Parathyroid adenoma (tissue), 2 donors: ENCODE results near the gene EXO1.

Experiments used
- H2AFZ ChIP-seq: fragments of 300-600 bp; sonication (generic); one replicate; pipeline ENCODE4 v1.7.0; 2017; ENCODE audit warnings: antibody characterized with exemption, mild to moderate bottlenecking
- H3K27ac ChIP-seq: fragments of 300-600 bp; sonication (generic); one replicate; pipeline ENCODE4 v1.7.0; 2017
- H3K27me3 ChIP-seq: fragments of 300-600 bp; sonication (generic); one replicate; pipeline ENCODE4 v1.7.0; 2017; ENCODE audit warnings: low read length; ENCODE audit not compliant: control insufficient read depth, insufficient read depth
- H3K36me3 ChIP-seq: fragments of 300-600 bp; sonication (generic); one replicate; pipeline ENCODE4 v1.7.0; 2017; ENCODE audit warnings: low read length; ENCODE audit not compliant: control insufficient read depth, insufficient read depth
- H3K4me1 ChIP-seq: fragments of 300-600 bp; sonication (generic); one replicate; pipeline ENCODE4 v1.7.0; 2017; ENCODE audit warnings: control low read depth
- H3K4me2 ChIP-seq: fragments of 300-600 bp; sonication (generic); one replicate; pipeline ENCODE4 v1.7.0; 2017; ENCODE audit warnings: low read length
- H3K4me3 ChIP-seq: fragments of 300-600 bp; sonication (generic); one replicate; pipeline ENCODE4 v1.7.0; 2017; ENCODE audit warnings: low read depth, low read length
- H3K79me2 ChIP-seq: fragments of 300-600 bp; sonication (generic); one replicate; pipeline ENCODE4 v1.7.0; 2017; ENCODE audit warnings: control low read depth
- H3K9ac ChIP-seq: fragments of 300-600 bp; sonication (generic); one replicate; pipeline ENCODE4 v1.7.0; 2017; ENCODE audit warnings: mild to moderate bottlenecking
- H3K9me3 ChIP-seq: fragments of 300-600 bp; sonication (generic); one replicate; pipeline ENCODE4 v1.7.0; 2017; ENCODE audit warnings: low read length; ENCODE audit not compliant: control insufficient read depth
- TF ChIP-seq, protein P1 (sequence below): fragments of 300-600 bp; sonication (generic); IDR thresholded peaks from one replicate; pipeline ENCODE4 v1.7.0; 2017; ENCODE audit warnings: antibody characterized with exemption, mild to moderate bottlenecking
- donor health status: primary hyperparathyroidism.

Gene EXO1

DNA sequence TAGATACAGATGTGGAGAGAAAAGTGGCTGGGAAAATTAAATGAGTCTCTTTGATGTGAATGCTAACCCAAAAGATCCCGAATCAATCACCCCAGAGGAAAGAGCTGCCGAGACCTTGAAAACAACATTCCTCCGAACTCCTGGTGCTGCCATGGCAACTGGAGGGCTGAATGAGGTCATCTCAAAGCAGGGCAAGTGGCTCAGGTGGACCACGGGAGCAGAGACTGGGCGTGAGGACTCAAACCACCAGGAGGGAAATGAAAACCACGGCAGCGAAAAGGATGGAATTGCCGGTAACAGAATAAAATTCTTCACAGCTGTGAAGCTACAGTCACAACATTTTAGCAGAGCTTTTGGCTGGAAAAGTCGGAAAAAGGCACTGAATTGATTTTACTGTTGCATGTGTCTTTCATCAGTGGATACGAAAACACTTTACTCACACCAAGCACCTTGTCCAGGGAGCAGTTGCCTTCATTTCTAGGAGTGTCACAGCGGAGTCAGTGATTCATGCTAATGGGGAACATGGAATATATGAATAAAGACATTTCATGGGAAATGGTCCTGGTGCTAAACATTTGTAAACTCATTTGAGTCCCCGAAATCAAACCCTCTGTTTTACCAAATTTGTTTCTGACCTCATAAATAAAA is 86.3 kb downstream of the EXO1 start:
- Histone ChIP-seq H3K4me1 (no peaks in the 10 kb centered on the region), H2AFZ (peak overlapping the region; percentile 20), H3K4me3 (no peak overlapping the region), H3K9ac (no peak overlapping the region), H3K9me3 (no peaks in the 10 kb centered on the region), H3K27ac (no peak overlapping the region), H3K4me2 (no peak overlapping the region), H3K27me3 (no peaks in the 10 kb centered on the region), H3K36me3 (no peaks in the 10 kb centered on the region), H3K79me2 (no peaks in the 10 kb centered on the region)
- TF ChIP-seq, protein P1, sequence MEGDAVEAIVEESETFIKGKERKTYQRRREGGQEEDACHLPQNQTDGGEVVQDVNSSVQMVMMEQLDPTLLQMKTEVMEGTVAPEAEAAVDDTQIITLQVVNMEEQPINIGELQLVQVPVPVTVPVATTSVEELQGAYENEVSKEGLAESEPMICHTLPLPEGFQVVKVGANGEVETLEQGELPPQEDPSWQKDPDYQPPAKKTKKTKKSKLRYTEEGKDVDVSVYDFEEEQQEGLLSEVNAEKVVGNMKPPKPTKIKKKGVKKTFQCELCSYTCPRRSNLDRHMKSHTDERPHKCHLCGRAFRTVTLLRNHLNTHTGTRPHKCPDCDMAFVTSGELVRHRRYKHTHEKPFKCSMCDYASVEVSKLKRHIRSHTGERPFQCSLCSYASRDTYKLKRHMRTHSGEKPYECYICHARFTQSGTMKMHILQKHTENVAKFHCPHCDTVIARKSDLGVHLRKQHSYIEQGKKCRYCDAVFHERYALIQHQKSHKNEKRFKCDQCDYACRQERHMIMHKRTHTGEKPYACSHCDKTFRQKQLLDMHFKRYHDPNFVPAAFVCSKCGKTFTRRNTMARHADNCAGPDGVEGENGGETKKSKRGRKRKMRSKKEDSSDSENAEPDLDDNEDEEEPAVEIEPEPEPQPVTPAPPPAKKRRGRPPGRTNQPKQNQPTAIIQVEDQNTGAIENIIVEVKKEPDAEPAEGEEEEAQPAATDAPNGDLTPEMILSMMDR, result no peak

DNA sequence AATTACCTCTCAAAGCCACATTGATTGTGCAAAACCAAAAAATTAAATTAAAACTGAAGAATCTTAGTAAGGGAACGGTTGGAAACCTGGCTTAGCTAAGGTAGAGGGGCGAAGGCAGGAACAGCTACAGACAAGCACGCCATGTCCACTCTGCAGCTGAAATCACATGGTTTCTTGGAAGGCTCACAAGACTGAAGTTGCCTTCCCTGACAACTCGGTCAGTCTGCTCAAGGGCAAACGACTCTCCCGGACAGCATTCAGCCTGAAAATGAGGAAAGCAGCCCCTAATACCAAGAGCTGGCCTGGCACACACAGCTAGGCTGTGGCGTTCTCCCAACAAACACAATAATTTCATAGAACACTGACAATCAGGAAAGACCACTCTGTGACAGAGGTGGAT is 86.9 kb downstream of the EXO1 start:
- Histone ChIP-seq H3K27ac (no peak overlapping the region), H3K27me3 (no peaks in the 10 kb centered on the region), H3K4me2 (no peak overlapping the region), H3K9ac (no peak overlapping the region), H3K4me1 (no peaks in the 10 kb centered on the region), H3K9me3 (no peaks in the 10 kb centered on the region), H2AFZ (no peak overlapping the region), H3K36me3 (peaks cover 2% of the 10 kb centered on the region), H3K79me2 (no peaks in the 10 kb centered on the region), H3K4me3 (no peak overlapping the region)
- TF ChIP-seq, protein P1, result no peak
